ENCODE data around the gene CMTR1.

DNA sequence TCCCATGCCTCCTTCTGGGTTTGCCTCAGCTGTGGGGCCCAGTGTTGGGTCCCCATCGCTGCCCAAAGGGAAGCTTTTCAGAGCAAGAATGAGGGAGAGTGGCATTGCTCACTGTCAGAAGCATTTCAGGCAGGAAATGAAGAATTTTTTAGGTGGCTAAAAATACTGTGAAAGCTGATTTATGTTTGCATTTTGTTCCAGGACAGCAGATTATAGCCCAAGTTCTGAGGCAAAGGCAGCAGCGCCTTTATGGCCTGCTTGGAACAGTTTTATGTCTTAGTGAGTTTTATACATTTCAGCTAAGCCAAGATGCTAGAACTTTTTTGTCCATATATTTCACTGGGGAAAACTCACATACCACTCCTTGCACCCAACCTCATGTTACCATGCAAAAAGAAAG is 71.0 kb downstream of the CMTR1 start:
- TF ChIP-seq, protein P1, sequence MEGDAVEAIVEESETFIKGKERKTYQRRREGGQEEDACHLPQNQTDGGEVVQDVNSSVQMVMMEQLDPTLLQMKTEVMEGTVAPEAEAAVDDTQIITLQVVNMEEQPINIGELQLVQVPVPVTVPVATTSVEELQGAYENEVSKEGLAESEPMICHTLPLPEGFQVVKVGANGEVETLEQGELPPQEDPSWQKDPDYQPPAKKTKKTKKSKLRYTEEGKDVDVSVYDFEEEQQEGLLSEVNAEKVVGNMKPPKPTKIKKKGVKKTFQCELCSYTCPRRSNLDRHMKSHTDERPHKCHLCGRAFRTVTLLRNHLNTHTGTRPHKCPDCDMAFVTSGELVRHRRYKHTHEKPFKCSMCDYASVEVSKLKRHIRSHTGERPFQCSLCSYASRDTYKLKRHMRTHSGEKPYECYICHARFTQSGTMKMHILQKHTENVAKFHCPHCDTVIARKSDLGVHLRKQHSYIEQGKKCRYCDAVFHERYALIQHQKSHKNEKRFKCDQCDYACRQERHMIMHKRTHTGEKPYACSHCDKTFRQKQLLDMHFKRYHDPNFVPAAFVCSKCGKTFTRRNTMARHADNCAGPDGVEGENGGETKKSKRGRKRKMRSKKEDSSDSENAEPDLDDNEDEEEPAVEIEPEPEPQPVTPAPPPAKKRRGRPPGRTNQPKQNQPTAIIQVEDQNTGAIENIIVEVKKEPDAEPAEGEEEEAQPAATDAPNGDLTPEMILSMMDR (IDR thresholded peaks at IDR 0.05; ENCODE audit: low read depth, low read length, missing input control), result no peak
- TF ChIP-seq YY1 (IDR thresholded peaks at IDR 0.05) (no peak), GABPA (IDR thresholded peaks at IDR 0.05 in 1 of 2, conservative IDR thresholded peaks at IDR 0.05 in 1 of 2) (no peak), SP1 (IDR thresholded peaks at IDR 0.05) (no peak), TAF1 (conservative IDR thresholded peaks at IDR 0.05) (no peak), JUND (IDR thresholded peaks at IDR 0.05) (no peak), RXRA (IDR thresholded peaks at IDR 0.05) (no peak), NR2F2 (IDR thresholded peaks at IDR 0.05) (no peak)
- TF ChIP-seq, protein P2, sequence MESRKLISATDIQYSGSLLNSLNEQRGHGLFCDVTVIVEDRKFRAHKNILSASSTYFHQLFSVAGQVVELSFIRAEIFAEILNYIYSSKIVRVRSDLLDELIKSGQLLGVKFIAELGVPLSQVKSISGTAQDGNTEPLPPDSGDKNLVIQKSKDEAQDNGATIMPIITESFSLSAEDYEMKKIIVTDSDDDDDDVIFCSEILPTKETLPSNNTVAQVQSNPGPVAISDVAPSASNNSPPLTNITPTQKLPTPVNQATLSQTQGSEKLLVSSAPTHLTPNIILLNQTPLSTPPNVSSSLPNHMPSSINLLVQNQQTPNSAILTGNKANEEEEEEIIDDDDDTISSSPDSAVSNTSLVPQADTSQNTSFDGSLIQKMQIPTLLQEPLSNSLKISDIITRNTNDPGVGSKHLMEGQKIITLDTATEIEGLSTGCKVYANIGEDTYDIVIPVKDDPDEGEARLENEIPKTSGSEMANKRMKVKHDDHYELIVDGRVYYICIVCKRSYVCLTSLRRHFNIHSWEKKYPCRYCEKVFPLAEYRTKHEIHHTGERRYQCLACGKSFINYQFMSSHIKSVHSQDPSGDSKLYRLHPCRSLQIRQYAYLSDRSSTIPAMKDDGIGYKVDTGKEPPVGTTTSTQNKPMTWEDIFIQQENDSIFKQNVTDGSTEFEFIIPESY (IDR thresholded peaks at IDR 0.05), result no peak
